ENCODE results near the gene USP49.
A peak's percentile ranks its signal among the peaks of the same experiment; 100 is the strongest.

The USP49 gene

GRCh38 chr6:41786451-41787218 is 108.5 kb downstream of the USP49 start:
- H3K9ac ChIP-seq (ENCODE audit: low read length) = peak overlapping the region; percentile 92
- H3K27ac ChIP-seq (ENCODE audit: low read depth, low read length) = no peak overlapping the region
- peaks cover 6% of the 10 kb centered on the region; the same call in 1 of the 2 replicates for H3K4me1 ChIP-seq (ENCODE audit: control insufficient read depth, insufficient read depth, low read length)
- peaks cover 27% of the 10 kb centered on the region for H3K36me3 ChIP-seq (ENCODE audit: control insufficient read depth, insufficient read depth, low read length)
- peak overlapping the region; percentile 91 for H3K4me3 ChIP-seq (ENCODE audit: low read depth, low read length)
- no peaks in the 10 kb centered on the region for H3K9me3 ChIP-seq (ENCODE audit: control insufficient read depth, insufficient read depth, low read depth, low read length)
- peaks cover 43% of the 10 kb centered on the region for H3K27me3 ChIP-seq (ENCODE audit: control insufficient read depth, insufficient read depth, low read length)

GRCh38 chr6:41785689-41786450 is 109.3 kb downstream of the USP49 start:
- Histone ChIP-seq H3K27me3 (ENCODE audit: control insufficient read depth, insufficient read depth, low read length) (peaks cover 51% of the 10 kb centered on the region), H3K36me3 (ENCODE audit: control insufficient read depth, insufficient read depth, low read length) (peaks cover 21% of the 10 kb centered on the region), H3K9me3 (ENCODE audit: control insufficient read depth, insufficient read depth, low read depth, low read length) (no peaks in the 10 kb centered on the region), H3K27ac (ENCODE audit: low read depth, low read length) (no peak overlapping the region), H3K9ac (ENCODE audit: low read length) (peak overlapping the region; percentile 51), H3K4me1 (ENCODE audit: control insufficient read depth, insufficient read depth, low read length) (peaks cover 11% of the 10 kb centered on the region), H3K4me3 (ENCODE audit: low read depth, low read length) (peak overlapping the region; percentile 91)

GRCh38 chr6:41785254-41785653 is 109.9 kb downstream of the USP49 start:
- Histone ChIP-seq H3K27me3 (ENCODE audit: control insufficient read depth, insufficient read depth, low read length) (peaks cover 54% of the 10 kb centered on the region), H3K27ac (ENCODE audit: low read depth, low read length) (no peak overlapping the region), H3K36me3 (ENCODE audit: control insufficient read depth, insufficient read depth, low read length) (peaks cover 14% of the 10 kb centered on the region), H3K4me3 (ENCODE audit: low read depth, low read length) (no peak overlapping the region), H3K9me3 (ENCODE audit: control insufficient read depth, insufficient read depth, low read depth, low read length) (no peaks in the 10 kb centered on the region), H3K9ac (ENCODE audit: low read length) (no peak overlapping the region), H3K4me1 (ENCODE audit: control insufficient read depth, insufficient read depth, low read length) (peaks cover 11% of the 10 kb centered on the region)

GRCh38 chr6:41784581-41785171 is 110.5 kb downstream of the USP49 start:
- Histone ChIP-seq H3K27me3 (ENCODE audit: control insufficient read depth, insufficient read depth, low read length) (peaks cover 54% of the 10 kb centered on the region), H3K4me1 (ENCODE audit: control insufficient read depth, insufficient read depth, low read length) (peaks cover 11% of the 10 kb centered on the region), H3K27ac (ENCODE audit: low read depth, low read length) (no peak overlapping the region), H3K36me3 (ENCODE audit: control insufficient read depth, insufficient read depth, low read length) (peaks cover 9% of the 10 kb centered on the region), H3K9ac (ENCODE audit: low read length) (no peak overlapping the region), H3K9me3 (ENCODE audit: control insufficient read depth, insufficient read depth, low read depth, low read length) (no peaks in the 10 kb centered on the region), H3K4me3 (ENCODE audit: low read depth, low read length) (no peak overlapping the region)

- peaks cover 54% of the 10 kb centered on the region for H3K27me3 ChIP-seq (ENCODE audit: control insufficient read depth, insufficient read depth, low read length)
- H3K9me3 ChIP-seq (ENCODE audit: control insufficient read depth, insufficient read depth, low read depth, low read length) = no peaks in the 10 kb centered on the region
- H3K27ac ChIP-seq (ENCODE audit: low read depth, low read length) = no peak overlapping the region
- peaks cover 18% of the 10 kb centered on the region for H3K4me1 ChIP-seq (ENCODE audit: control insufficient read depth, insufficient read depth, low read length)
- H3K4me3 ChIP-seq (ENCODE audit: low read depth, low read length) = no peak overlapping the region
- no peak overlapping the region for H3K9ac ChIP-seq (ENCODE audit: low read length)
- no peaks in the 10 kb centered on the region for H3K36me3 ChIP-seq (ENCODE audit: control insufficient read depth, insufficient read depth, low read length)
Measured at GRCh38 chr6:41783106-41783780, 111.9 kb downstream of the USP49 start.

- H3K36me3 ChIP-seq (ENCODE audit: control insufficient read depth, insufficient read depth, low read length) = no peaks in the 10 kb centered on the region
- no peak overlapping the region for H3K27ac ChIP-seq (ENCODE audit: low read depth, low read length)
- H3K4me3 ChIP-seq (ENCODE audit: low read depth, low read length) = peak overlapping the region; percentile 82
- H3K9ac ChIP-seq (ENCODE audit: low read length) = no peak overlapping the region
- peaks cover 54% of the 10 kb centered on the region for H3K27me3 ChIP-seq (ENCODE audit: control insufficient read depth, insufficient read depth, low read length)
- peaks cover 18% of the 10 kb centered on the region for H3K4me1 ChIP-seq (ENCODE audit: control insufficient read depth, insufficient read depth, low read length)
- no peaks in the 10 kb centered on the region for H3K9me3 ChIP-seq (ENCODE audit: control insufficient read depth, insufficient read depth, low read depth, low read length)
Measured at GRCh38 chr6:41781366-41781730, 113.8 kb downstream of the USP49 start.

- H3K9me3 ChIP-seq (ENCODE audit: control insufficient read depth, insufficient read depth, low read depth, low read length) = no peaks in the 10 kb centered on the region
- H3K27me3 ChIP-seq (ENCODE audit: control insufficient read depth, insufficient read depth, low read length) = peaks cover 49% of the 10 kb centered on the region
- peak within 1 kb of the TSS; percentile 82 for H3K4me3 ChIP-seq (ENCODE audit: low read depth, low read length)
- H3K4me1 ChIP-seq (ENCODE audit: control insufficient read depth, insufficient read depth, low read length) = peaks cover 14% of the 10 kb centered on the region
- H3K27ac ChIP-seq (ENCODE audit: low read depth, low read length) = no peak within 1 kb of the TSS
- no peaks in the 10 kb centered on the region for H3K36me3 ChIP-seq (ENCODE audit: control insufficient read depth, insufficient read depth, low read length)
- H3K9ac ChIP-seq (ENCODE audit: low read length) = peak within 1 kb of the TSS; percentile 25
Measured at GRCh38 chr6:41780551-41781365, 114.4 kb downstream of the USP49 start, which contains the start of gene PRICKLE4. PRICKLE4 (plus strand) TSS chr6:41780782; CDS start chr6:41783474, 2,692 bp downstream.

- H3K4me3 ChIP-seq (ENCODE audit: low read depth, low read length) = peak within 1 kb of the TSS; percentile 82
- H3K4me1 ChIP-seq (ENCODE audit: control insufficient read depth, insufficient read depth, low read length) = peaks cover 12% of the 10 kb centered on the region
- H3K27me3 ChIP-seq (ENCODE audit: control insufficient read depth, insufficient read depth, low read length) = peaks cover 41% of the 10 kb centered on the region
- H3K9ac ChIP-seq (ENCODE audit: low read length) = peak within 1 kb of the TSS; percentile 25
- H3K36me3 ChIP-seq (ENCODE audit: control insufficient read depth, insufficient read depth, low read length) = peaks cover 7% of the 10 kb centered on the region
- no peak within 1 kb of the TSS for H3K27ac ChIP-seq (ENCODE audit: low read depth, low read length)
- no peaks in the 10 kb centered on the region for H3K9me3 ChIP-seq (ENCODE audit: control insufficient read depth, insufficient read depth, low read depth, low read length)
Measured at GRCh38 chr6:41779788-41780550, 115.2 kb downstream of the USP49 start, which contains the start of gene FRS3. FRS3 (minus strand) TSS chr6:41779900; CDS start chr6:41776987, 2,913 bp downstream.

GRCh38 chr6:41779336-41779735 is 115.8 kb downstream of the USP49 start:
- Histone ChIP-seq H3K36me3 (ENCODE audit: control insufficient read depth, insufficient read depth, low read length) (peaks cover 13% of the 10 kb centered on the region), H3K9me3 (ENCODE audit: control insufficient read depth, insufficient read depth, low read depth, low read length) (no peaks in the 10 kb centered on the region), H3K9ac (ENCODE audit: low read length) (no peak overlapping the region), H3K27ac (ENCODE audit: low read depth, low read length) (no peak overlapping the region), H3K27me3 (ENCODE audit: control insufficient read depth, insufficient read depth, low read length) (peaks cover 35% of the 10 kb centered on the region), H3K4me3 (ENCODE audit: low read depth, low read length) (peak overlapping the region; percentile 82), H3K4me1 (ENCODE audit: control insufficient read depth, insufficient read depth, low read length) (peaks cover 12% of the 10 kb centered on the region)
